Neural crest cell (in vitro differentiated cells): ENCODE results near the gene METTL8. TPM values are rescaled to one million over a fixed set of nuclear protein-coding genes. Genes with fewer than 3 reads are reported as not detected.
"Not testable (repeated sequence)": the region's sequence is repeated elsewhere in the genome, so short reads cannot be mapped to it uniquely, and the experiment has no call there.

Source experiments
- DNase-seq: peaks from one replicate; pipeline ENCODE4 v3.0.0; 2021; ENCODE audit warnings: low read depth, mixed read lengths, low spot score
- H3K27ac Mint-ChIP-seq: one replicate; pipeline ENCODE4 v1.8.0; 2021; ENCODE audit warnings: mild to moderate bottlenecking, mixed read lengths; ENCODE audit not compliant: unreplicated experiment
- H3K27me3 Mint-ChIP-seq: 2 replicates; pipeline ENCODE4 v1.8.0; 2021; ENCODE audit warnings: low read depth, mild to moderate bottlenecking, mixed read lengths
- H3K36me3 Mint-ChIP-seq: 2 replicates; pipeline ENCODE4 v1.8.0; 2021; ENCODE audit warnings: low read depth, mild to moderate bottlenecking, mixed read lengths
- H3K4me1 Mint-ChIP-seq: 2 replicates; pipeline ENCODE4 v1.8.0; 2021; ENCODE audit warnings: mixed read lengths
- H3K4me3 Mint-ChIP-seq: one replicate; pipeline ENCODE4 v1.8.0; 2021; ENCODE audit warnings: mild to moderate bottlenecking, mixed read lengths
- H3K9me3 Mint-ChIP-seq: 2 replicates; pipeline ENCODE4 v1.8.0; 2021; ENCODE audit warnings: mixed read lengths
- total RNA-seq: library from RNA; stranded (reverse); gene quantifications from 2 replicates; pipeline ENCODE4 v1.2.1, GENCODE V29; 2021
- TF ChIP-seq, protein P1 (sequence below): fragments of 200-600 bp; sonication (generic); conservative IDR thresholded peaks from 2 replicates; pipeline ENCODE4 v1.5.0; 2021; ENCODE audit warnings: antibody characterized with exemption, mild to moderate bottlenecking

Gene METTL8
- total RNA-seq, 1 donor from 2014 or later, result 21.6 TPM

DNA sequence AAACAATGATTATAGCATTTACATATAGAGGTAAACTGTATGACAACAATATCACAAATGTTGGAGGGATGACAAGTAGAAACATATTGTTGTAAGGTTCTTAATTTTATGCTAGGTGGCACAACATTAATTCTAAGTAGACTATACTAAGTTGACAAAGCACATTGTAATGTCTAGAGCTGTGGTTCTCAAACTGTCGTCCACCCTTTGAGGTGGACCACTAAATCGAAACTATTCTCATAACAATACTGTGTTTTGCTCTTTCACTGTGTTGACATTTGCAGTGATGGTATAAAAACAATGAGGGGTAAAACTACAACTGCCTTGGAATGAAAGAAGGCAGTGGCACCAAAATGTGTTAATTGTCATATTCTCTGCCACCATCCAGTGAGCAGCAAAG, 66.1 kb downstream of the METTL8 start:
- DNase-seq, result no peak
- peaks cover 12% of the 10 kb centered on the region for H3K9me3 Mint-ChIP-seq
- H3K4me1 Mint-ChIP-seq, result no peaks in the 10 kb centered on the region
- no peak overlapping the region for H3K4me3 Mint-ChIP-seq
- TF ChIP-seq, protein P1, sequence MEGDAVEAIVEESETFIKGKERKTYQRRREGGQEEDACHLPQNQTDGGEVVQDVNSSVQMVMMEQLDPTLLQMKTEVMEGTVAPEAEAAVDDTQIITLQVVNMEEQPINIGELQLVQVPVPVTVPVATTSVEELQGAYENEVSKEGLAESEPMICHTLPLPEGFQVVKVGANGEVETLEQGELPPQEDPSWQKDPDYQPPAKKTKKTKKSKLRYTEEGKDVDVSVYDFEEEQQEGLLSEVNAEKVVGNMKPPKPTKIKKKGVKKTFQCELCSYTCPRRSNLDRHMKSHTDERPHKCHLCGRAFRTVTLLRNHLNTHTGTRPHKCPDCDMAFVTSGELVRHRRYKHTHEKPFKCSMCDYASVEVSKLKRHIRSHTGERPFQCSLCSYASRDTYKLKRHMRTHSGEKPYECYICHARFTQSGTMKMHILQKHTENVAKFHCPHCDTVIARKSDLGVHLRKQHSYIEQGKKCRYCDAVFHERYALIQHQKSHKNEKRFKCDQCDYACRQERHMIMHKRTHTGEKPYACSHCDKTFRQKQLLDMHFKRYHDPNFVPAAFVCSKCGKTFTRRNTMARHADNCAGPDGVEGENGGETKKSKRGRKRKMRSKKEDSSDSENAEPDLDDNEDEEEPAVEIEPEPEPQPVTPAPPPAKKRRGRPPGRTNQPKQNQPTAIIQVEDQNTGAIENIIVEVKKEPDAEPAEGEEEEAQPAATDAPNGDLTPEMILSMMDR, result no peak
- no peak overlapping the region for H3K27ac Mint-ChIP-seq
- H3K27me3 Mint-ChIP-seq, result no peaks in the 10 kb centered on the region
- H3K36me3 Mint-ChIP-seq, result peaks cover 19% of the 10 kb centered on the region

- TF ChIP-seq, protein P1, result no peak
- no peak overlapping the region for H3K4me3 Mint-ChIP-seq
- no peak overlapping the region for H3K27ac Mint-ChIP-seq
- no peaks in the 10 kb centered on the region for H3K4me1 Mint-ChIP-seq
- no peaks in the 10 kb centered on the region for H3K27me3 Mint-ChIP-seq
- DNase-seq, result no peak
- H3K9me3 Mint-ChIP-seq, result peaks cover 12% of the 10 kb centered on the region
- H3K36me3 Mint-ChIP-seq, result peaks cover 20% of the 10 kb centered on the region
Measured at GRCh38 chr2:171365778-171366177, 68.0 kb downstream of the METTL8 start.

DNA sequence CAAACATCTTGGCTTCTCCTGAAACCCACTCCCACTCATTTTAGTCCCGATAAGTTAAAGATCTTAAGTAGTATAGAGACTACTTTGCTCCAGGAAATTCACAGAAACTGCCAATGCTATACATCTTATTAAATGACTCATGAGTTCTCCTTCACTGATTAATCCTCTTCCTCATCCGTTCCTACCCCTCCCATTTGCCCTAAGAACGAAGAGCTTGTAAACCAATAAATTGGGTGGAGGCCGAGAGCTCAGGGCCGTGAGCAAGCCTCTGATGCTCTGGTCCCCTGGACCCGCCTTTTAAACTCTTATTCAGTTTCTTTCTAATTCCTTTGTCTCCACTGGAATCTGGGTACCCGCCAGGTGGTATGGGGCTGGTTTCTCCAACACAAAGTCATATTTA, 68.6 kb downstream of the METTL8 start:
- DNase-seq, result no peak
- Mint-ChIP-seq H3K4me1 (no peaks in the 10 kb centered on the region), H3K4me3 (no peak overlapping the region), H3K9me3 (peaks cover 12% of the 10 kb centered on the region), H3K27ac (no peak overlapping the region), H3K36me3 (peaks cover 20% of the 10 kb centered on the region), H3K27me3 (no peaks in the 10 kb centered on the region)
- TF ChIP-seq, protein P1, result no peak

- Mint-ChIP-seq H3K27ac (no peak overlapping the region), H3K27me3 (no peaks in the 10 kb centered on the region), H3K36me3 (peaks cover 31% of the 10 kb centered on the region), H3K4me1 (no peaks in the 10 kb centered on the region), H3K4me3 (no peak overlapping the region), H3K9me3 (peaks cover 15% of the 10 kb centered on the region)
- no peak for DNase-seq
- TF ChIP-seq, protein P1, result no peak
Measured at GRCh38 chr2:171362396-171362795, 71.4 kb downstream of the METTL8 start.

DNA sequence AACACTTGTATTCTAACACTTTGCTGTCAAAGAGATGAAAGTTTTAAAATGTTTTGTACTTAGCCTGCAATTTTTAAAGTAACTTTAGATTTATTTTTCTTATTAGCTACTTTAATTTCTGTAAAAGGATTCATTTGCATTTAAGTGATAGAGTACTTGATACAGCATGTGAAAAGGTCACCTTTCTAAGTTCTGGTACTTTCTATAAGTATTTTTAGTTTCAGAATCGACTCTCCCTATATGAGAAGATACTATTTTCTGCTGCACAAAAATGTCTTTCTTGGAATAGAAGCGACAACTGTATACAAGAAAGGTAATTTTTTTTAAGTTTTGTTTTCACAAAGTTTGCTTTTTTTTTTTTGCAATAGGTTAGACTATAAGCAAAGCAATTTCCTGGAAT, 72.9 kb downstream of the METTL8 start:
- H3K36me3 Mint-ChIP-seq, result peaks cover 30% of the 10 kb centered on the region
- no peak overlapping the region for H3K4me3 Mint-ChIP-seq

DNA sequence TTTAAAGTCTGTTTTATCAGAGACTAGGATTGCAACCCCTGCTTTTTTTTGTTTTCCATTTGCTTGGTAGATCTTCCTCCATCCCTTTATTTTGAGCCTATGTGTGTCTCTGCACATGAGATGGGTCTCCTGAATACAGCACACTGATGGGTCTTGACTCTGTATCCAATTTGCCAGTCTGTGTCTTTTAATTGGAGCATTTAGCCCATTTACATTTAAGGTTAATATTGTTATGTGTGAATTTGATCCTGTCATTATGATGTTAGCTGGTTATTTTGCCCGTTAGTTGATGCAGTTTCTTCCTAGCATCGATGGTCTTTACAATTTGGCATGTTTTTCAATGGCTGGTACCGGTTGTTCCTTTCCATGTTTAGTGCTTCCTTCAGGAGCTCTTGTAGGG, 80.0 kb downstream of the METTL8 start:
- H3K27ac Mint-ChIP-seq, H3K27me3 Mint-ChIP-seq, H3K4me1 Mint-ChIP-seq, H3K4me3 Mint-ChIP-seq, DNase-seq: not testable (repeated sequence)
- H3K36me3 Mint-ChIP-seq, result peaks cover 35% of the 10 kb centered on the region
- H3K9me3 Mint-ChIP-seq, result peaks cover 12% of the 10 kb centered on the region

More for the DNA sequence above, 72.9 kb downstream of the METTL8 start:
- H3K27me3 Mint-ChIP-seq, result no peaks in the 10 kb centered on the region
- H3K4me1 Mint-ChIP-seq, result no peaks in the 10 kb centered on the region
- no peak for DNase-seq
- TF ChIP-seq, protein P1, result no peak
- H3K9me3 Mint-ChIP-seq, result peaks cover 10% of the 10 kb centered on the region
- H3K27ac Mint-ChIP-seq, result no peak overlapping the region
